Esophagus muscularis mucosa (tissue), 4 donors: ENCODE measurements around the gene TUT1. TPM values are rescaled to one million over a fixed set of nuclear protein-coding genes. Genes with fewer than 3 reads are reported as not detected.
A peak's percentile ranks its signal among the peaks of the same experiment; 100 is the strongest.
"Not testable (repeated sequence)": the region's sequence is repeated elsewhere in the genome, so short reads cannot be mapped to it uniquely, and the experiment has no call there.

Source experiments
- DNase-seq: peaks from one replicate; pipeline ENCODE4 v3.0.0-alpha.2; 2017; ENCODE audit errors: extremely low spot score
- H3K27ac ChIP-seq, 4 donors: fragments of 200-600 bp; sonication (generic); replicated peaks in 1 of 4; 1 replicate in 3 of 4; 2 replicates in 1 of 4; pipeline ENCODE4 v1.5.1; 2016 to 2019; ENCODE audit warnings: mild to moderate bottlenecking in 1 of 4
- H3K27me3 ChIP-seq, 4 donors: fragments of 200-600 bp; sonication (generic); one replicate each; pipeline versions ENCODE4 v1.5.1 to v1.6.0; 2016 to 2019
- H3K36me3 ChIP-seq, 4 donors: fragments of 200-600 bp; sonication (generic); one replicate each; pipeline ENCODE4 v1.5.1; 2016 to 2019
- H3K4me1 ChIP-seq, 4 donors: fragments of 200-600 bp; sonication (generic); one replicate each; pipeline ENCODE4 v1.5.1; 2016 to 2019
- H3K4me3 ChIP-seq, 4 donors: fragments of 200-600 bp; sonication (generic); 1 replicate in 2 of 4; 2 replicates in 2 of 4; pipeline ENCODE4 v1.5.1; 2016 to 2019; ENCODE audit warnings: mild to moderate bottlenecking in 4 of 4, moderate library complexity in 1 of 4
- H3K9me3 ChIP-seq, 4 donors: fragments of 200-600 bp; sonication (generic); 1 replicate in 3 of 4; 2 replicates in 1 of 4; pipeline ENCODE4 v1.5.1; 2016 to 2019
- CTCF ChIP-seq, 3 experiments: fragments of 200-600 bp in 2 of 3; fragments of 450-650 bp in 1 of 3; sonication (generic) in 2 of 3; IDR thresholded peaks; one replicate each; pipeline ENCODE4 v1.5.1; 2017 to 2019; ENCODE audit warnings: antibody characterized with exemption in 3 of 3, mild to moderate bottlenecking in 2 of 3, moderate library complexity in 1 of 3
- EP300 ChIP-seq: sonication (generic); formaldehyde crosslinking; IDR thresholded peaks from one replicate; pipeline ENCODE4 v1.6.1; 2017; ENCODE audit warnings: antibody characterized with exemption
- POLR2A ChIP-seq: fragments of 450-650 bp; IDR thresholded peaks from one replicate; pipeline ENCODE4 v1.6.1; 2017; ENCODE audit warnings: antibody characterized with exemption, moderate library complexity, mild to moderate bottlenecking, low read depth
- POLR2AphosphoS5 ChIP-seq, 2 donors: sonication (generic); formaldehyde crosslinking; IDR thresholded peaks; one replicate each; pipeline ENCODE4 v1.6.1; 2017; ENCODE audit warnings: antibody characterized with exemption in 2 of 2
- WGBS: methylation state at CpG from one replicate; pipeline ENCODE4 v1.1.5; 2018; 5-methylcytosine and 5-hydroxymethylcytosine counted together
- intact Hi-C: fragments of 100-400 bp; cut with DNase I; formaldehyde crosslinking; loops from one replicate; pipeline ENCODE4 v1.15.1; 2023
- total RNA-seq, 4 donors: library from RNA; depleted of rRNA; stranded (reverse); fragments of >200 nt; gene quantifications; one replicate each; pipeline versions ENCODE4 v1.1.0 to v1.2.1, GENCODE V29; 2016

The TUT1 gene
- total RNA-seq, 4 donors from 2014 or later, result 4.2 to 8.0 (median 6.0) TPM

- Histone ChIP-seq H3K27me3 (no peaks in the 10 kb centered on the region), H3K36me3 (peaks cover 62 to 81% (median 75%) of the 10 kb centered on the region in 4 donors), H3K4me1 (peaks cover 22 to 46% (median 43%) of the 10 kb centered on the region in 4 donors), H3K4me3 (no peak overlapping the region), H3K9me3 (no peaks in the 10 kb centered on the region), H3K27ac (peak overlapping the region in 2 of 4 donors; percentile 32 to 37)
- WGBS, result 76% methylated on average over 1 of the region's 1 CpG
- intact Hi-C loops, result no loop called here
- TF ChIP-seq POLR2A (no peak), POLR2AphosphoS5 (IDR thresholded peaks at IDR 0.05) (no peak), CTCF (IDR thresholded peaks at IDR 0.05) (no peak), EP300 (no peak)
- no peak for DNase-seq
Measured at GRCh38 chr11:62569611-62570010, 21.7 kb downstream of the TUT1 start.

DNA sequence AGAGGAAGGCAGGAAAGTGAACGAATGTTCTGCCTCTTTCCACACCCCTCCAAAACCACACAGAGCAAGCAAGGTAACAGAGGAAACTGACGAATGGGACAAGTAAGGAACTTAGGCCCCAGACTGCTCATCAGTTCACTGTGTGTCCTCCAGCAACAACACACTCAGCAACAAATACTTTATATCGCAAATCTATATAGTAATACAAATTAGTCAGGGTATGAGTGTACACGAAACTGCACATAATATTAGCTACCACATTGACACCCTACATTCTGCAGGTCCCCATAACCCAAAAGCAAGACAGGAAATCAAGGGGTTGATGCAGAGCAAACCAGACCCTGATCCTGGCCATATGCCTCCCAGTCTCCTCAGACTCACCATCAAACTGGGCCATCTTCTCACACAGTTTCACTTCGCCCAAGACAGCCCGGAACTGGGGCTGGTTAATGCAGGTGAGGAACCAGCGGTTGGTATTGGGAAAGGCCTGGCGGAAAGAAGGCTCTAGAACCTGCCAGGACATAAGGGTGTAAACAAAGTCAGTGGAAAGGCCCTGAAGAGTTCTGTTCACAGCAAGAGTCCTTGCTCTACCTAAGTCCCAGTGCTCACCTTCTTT, 24.2 kb downstream of the TUT1 start:
- intact Hi-C loops, result no loop called here
- Histone ChIP-seq H3K4me1 (peaks cover 10 to 41% (median 32%) of the 10 kb centered on the region in 4 donors), H3K4me3 (no peak overlapping the region), H3K9me3 (no peaks in the 10 kb centered on the region), H3K27ac (peak overlapping the region in 2 of 4 donors; percentile 9 to 30), H3K36me3 (peaks cover 64 to 100% (median 95%) of the 10 kb centered on the region in 4 donors), H3K27me3 (no peaks in the 10 kb centered on the region)
- TF ChIP-seq POLR2A (no peak), POLR2AphosphoS5 (IDR thresholded peaks at IDR 0.05) (no peak), EP300 (no peak), CTCF (IDR thresholded peaks at IDR 0.05) (no peak)
- no peak for DNase-seq
- 86% methylated on average over 8 of the region's 8 CpGs for WGBS

GRCh38 chr11:62566247-62566646, 25.1 kb downstream of the TUT1 start:
- H3K36me3 ChIP-seq, result peaks cover 62 to 97% (median 93%) of the 10 kb centered on the region in 4 donors
- DNase-seq, result no peak
- 89% methylated on average over 8 of the region's 8 CpGs for WGBS

GRCh38 chr11:62565100-62565802, 26.1 kb downstream of the TUT1 start:
- H3K9me3 ChIP-seq, result no peaks in the 10 kb centered on the region
- no peak for TF ChIP-seq EP300
- no peak for TF ChIP-seq POLR2AphosphoS5 (IDR thresholded peaks at IDR 0.05)
- no peak for TF ChIP-seq CTCF (IDR thresholded peaks at IDR 0.05)
- no peak for TF ChIP-seq POLR2A
- H3K27me3 ChIP-seq, result no peaks in the 10 kb centered on the region
- intact Hi-C loops, result no loop called here
- DNase-seq, result no peak
- WGBS, result 66% methylated on average over 5 of the region's 5 CpGs
- H3K27ac ChIP-seq, result peak overlapping the region in 1 of 4 donors; percentile 5
- H3K4me1 ChIP-seq, result peaks cover 9 to 40% (median 31%) of the 10 kb centered on the region in 4 donors
- H3K4me3 ChIP-seq, result no peak overlapping the region
- H3K36me3 ChIP-seq, result peaks cover 52 to 88% (median 84%) of the 10 kb centered on the region in 4 donors

More at GRCh38 chr11:62566247-62566646, 25.1 kb downstream of the TUT1 start:
- no peaks in the 10 kb centered on the region for H3K9me3 ChIP-seq
- intact Hi-C loops, result no loop called here
- no peaks in the 10 kb centered on the region for H3K27me3 ChIP-seq
- H3K4me3 ChIP-seq, result no peak overlapping the region
- TF ChIP-seq POLR2A, result no peak
- TF ChIP-seq EP300, result no peak
- TF ChIP-seq POLR2AphosphoS5 (IDR thresholded peaks at IDR 0.05), result no peak
- TF ChIP-seq CTCF (IDR thresholded peaks at IDR 0.05), result no peak
- no peak overlapping the region for H3K27ac ChIP-seq
- H3K4me1 ChIP-seq, result peaks cover 2 to 40% (median 31%) of the 10 kb centered on the region in 4 donors

GRCh38 chr11:62561677-62562230, 29.6 kb downstream of the TUT1 start:
- 69% methylated on average over 3 of the region's 3 CpGs for WGBS
- not testable (repeated sequence) for DNase-seq, H3K27me3 ChIP-seq, H3K4me3 ChIP-seq, H3K9me3 ChIP-seq
- Histone ChIP-seq H3K4me1 (peaks cover 29 to 67% (median 51%) of the 10 kb centered on the region in 4 donors), H3K27ac (peak overlapping the region; percentile 88 to 94 (median 90)), H3K36me3 (peaks cover 32 to 76% (median 75%) of the 10 kb centered on the region in 4 donors)
- intact Hi-C loops, result loop anchor here (5.0 kb wide), 1 partner anchor 139 kb away; no protein-coding TSS in a partner anchor
